ENCODE results near the gene TMEM123. TPM values are rescaled to one million over a fixed set of nuclear protein-coding genes. Genes with fewer than 3 reads are reported as not detected.

The TMEM123 gene
- total and polyA plus RNA-seq, 10 of the 15 experiments (the other 5 are each of a cell fraction or from before 2014, with no cell fraction given) = 35.1 to 667 (median 123) TPM

DNA sequence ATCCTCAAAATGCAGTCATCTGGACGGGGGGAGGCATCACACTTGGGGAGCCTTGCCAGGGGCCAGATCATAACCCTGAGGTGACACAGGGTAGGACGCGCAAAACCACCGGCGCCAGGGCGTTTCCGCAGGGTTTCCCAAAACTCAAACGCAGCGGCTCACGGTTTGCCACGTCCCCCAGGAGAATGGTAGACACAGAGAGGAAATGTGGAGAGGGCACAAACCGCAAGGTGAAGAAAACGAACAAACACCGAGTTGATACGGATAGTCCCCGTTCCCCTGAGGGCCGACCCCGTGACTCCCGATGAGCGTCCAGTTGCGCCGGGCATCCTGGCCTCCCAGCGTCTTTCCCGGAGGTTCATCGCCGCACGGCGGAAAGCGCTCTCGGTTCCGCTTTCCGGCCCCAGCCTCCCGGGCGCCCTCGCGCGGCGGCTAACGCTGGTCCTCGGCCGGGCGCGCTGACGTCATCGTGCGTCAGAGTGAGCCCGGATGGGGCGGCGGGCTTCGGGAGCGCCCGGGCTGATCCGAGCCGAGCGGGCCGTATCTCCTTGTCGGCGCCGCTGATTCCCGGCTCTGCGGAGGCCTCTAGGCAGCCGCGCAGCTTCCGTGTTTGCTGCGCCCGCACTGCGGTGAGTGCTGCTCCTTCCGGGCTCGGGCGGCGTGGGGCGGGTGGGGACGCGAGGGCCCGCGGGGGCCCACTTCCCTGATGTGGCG is 105.7 kb downstream of the TMEM123 start, which contains the start of gene BIRC2 (continued):
- TF ChIP-seq E4F1 (IDR thresholded peaks at IDR 0.05; ENCODE audit: borderline replicate concordance, partially characterized antibody) = peak; percentile 92
- no peak for TF ChIP-seq BRCA1 (IDR thresholded peaks at IDR 0.05; ENCODE audit: low read depth, low read length)
- peak; percentile 84; the same call in 1 of the 2 replicates for TF ChIP-seq ASH2L (IDR thresholded peaks at IDR 0.05; ENCODE audit: borderline replicate concordance, low read depth)
- peak; percentile 40; the same call in 1 of the 2 replicates for TF ChIP-seq TAF1 (IDR thresholded peaks at IDR 0.05; ENCODE audit: borderline replicate concordance, low read depth, low read length)
- peak; percentile 97 for TF ChIP-seq LARP7 (IDR thresholded peaks at IDR 0.05)
- TF ChIP-seq, protein P1, sequence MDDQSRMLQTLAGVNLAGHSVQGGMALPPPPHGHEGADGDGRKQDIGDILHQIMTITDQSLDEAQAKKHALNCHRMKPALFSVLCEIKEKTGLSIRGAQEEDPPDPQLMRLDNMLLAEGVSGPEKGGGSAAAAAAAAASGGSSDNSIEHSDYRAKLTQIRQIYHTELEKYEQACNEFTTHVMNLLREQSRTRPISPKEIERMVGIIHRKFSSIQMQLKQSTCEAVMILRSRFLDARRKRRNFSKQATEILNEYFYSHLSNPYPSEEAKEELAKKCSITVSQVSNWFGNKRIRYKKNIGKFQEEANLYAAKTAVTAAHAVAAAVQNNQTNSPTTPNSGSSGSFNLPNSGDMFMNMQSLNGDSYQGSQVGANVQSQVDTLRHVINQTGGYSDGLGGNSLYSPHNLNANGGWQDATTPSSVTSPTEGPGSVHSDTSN (IDR thresholded peaks at IDR 0.05; ENCODE audit: insufficient replicate concordance, low read depth, low read length) = no peak
- peak; percentile 87 for TF ChIP-seq ZNF207 (IDR thresholded peaks at IDR 0.05; ENCODE audit: borderline replicate concordance)
- TF ChIP-seq EP300 (IDR thresholded peaks at IDR 0.05; ENCODE audit: borderline replicate concordance in 1 of 2, control insufficient read depth in 1 of 2, low read depth in 2 of 2, low read length in 2 of 2) = peak; percentile 65 to 78; a peak in 3 of 4 replicates
- TF ChIP-seq, protein P2, sequence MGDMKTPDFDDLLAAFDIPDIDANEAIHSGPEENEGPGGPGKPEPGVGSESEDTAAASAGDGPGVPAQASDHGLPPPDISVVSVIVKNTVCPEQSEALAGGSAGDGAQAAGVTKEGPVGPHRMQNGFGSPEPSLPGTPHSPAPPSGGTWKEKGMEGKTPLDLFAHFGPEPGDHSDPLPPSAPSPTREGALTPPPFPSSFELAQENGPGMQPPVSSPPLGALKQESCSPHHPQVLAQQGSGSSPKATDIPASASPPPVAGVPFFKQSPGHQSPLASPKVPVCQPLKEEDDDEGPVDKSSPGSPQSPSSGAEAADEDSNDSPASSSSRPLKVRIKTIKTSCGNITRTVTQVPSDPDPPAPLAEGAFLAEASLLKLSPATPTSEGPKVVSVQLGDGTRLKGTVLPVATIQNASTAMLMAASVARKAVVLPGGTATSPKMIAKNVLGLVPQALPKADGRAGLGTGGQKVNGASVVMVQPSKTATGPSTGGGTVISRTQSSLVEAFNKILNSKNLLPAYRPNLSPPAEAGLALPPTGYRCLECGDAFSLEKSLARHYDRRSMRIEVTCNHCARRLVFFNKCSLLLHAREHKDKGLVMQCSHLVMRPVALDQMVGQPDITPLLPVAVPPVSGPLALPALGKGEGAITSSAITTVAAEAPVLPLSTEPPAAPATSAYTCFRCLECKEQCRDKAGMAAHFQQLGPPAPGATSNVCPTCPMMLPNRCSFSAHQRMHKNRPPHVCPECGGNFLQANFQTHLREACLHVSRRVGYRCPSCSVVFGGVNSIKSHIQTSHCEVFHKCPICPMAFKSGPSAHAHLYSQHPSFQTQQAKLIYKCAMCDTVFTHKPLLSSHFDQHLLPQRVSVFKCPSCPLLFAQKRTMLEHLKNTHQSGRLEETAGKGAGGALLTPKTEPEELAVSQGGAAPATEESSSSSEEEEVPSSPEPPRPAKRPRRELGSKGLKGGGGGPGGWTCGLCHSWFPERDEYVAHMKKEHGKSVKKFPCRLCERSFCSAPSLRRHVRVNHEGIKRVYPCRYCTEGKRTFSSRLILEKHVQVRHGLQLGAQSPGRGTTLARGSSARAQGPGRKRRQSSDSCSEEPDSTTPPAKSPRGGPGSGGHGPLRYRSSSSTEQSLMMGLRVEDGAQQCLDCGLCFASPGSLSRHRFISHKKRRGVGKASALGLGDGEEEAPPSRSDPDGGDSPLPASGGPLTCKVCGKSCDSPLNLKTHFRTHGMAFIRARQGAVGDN (IDR thresholded peaks at IDR 0.05) = peak; percentile 90
- TF ChIP-seq NFIC (IDR thresholded peaks at IDR 0.05; ENCODE audit: low read depth, low read length) = 0 out of 2 replicates have a peak, but pooled peaks have one; percentile 45
- peak; percentile 100 for TF ChIP-seq IKZF1 (conservative IDR thresholded peaks at IDR 0.05)
- no peak for TF ChIP-seq FOXK2 (IDR thresholded peaks at IDR 0.05)
- peak; percentile 97 for TF ChIP-seq ATF7 (IDR thresholded peaks at IDR 0.05; ENCODE audit: low read depth)
- TF ChIP-seq, protein P3, sequence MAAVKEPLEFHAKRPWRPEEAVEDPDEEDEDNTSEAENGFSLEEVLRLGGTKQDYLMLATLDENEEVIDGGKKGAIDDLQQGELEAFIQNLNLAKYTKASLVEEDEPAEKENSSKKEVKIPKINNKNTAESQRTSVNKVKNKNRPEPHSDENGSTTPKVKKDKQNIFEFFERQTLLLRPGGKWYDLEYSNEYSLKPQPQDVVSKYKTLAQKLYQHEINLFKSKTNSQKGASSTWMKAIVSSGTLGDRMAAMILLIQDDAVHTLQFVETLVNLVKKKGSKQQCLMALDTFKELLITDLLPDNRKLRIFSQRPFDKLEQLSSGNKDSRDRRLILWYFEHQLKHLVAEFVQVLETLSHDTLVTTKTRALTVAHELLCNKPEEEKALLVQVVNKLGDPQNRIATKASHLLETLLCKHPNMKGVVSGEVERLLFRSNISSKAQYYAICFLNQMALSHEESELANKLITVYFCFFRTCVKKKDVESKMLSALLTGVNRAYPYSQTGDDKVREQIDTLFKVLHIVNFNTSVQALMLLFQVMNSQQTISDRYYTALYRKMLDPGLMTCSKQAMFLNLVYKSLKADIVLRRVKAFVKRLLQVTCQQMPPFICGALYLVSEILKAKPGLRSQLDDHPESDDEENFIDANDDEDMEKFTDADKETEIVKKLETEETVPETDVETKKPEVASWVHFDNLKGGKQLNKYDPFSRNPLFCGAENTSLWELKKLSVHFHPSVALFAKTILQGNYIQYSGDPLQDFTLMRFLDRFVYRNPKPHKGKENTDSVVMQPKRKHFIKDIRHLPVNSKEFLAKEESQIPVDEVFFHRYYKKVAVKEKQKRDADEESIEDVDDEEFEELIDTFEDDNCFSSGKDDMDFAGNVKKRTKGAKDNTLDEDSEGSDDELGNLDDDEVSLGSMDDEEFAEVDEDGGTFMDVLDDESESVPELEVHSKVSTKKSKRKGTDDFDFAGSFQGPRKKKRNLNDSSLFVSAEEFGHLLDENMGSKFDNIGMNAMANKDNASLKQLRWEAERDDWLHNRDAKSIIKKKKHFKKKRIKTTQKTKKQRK (IDR thresholded peaks at IDR 0.05; ENCODE audit: low read depth, low read length) = no peak
- peak; percentile 8; the same call in 1 of the 2 replicates for TF ChIP-seq MEF2A (IDR thresholded peaks at IDR 0.05; ENCODE audit: insufficient read depth, low read depth, low read length)
- TF ChIP-seq POLR2AphosphoS5 (IDR thresholded peaks at IDR 0.05; ENCODE audit: low read length) = peak; percentile 71; the same call in 1 of the 2 replicates
- peak; percentile 42 for TF ChIP-seq SMC3 (IDR thresholded peaks at IDR 0.05; ENCODE audit: borderline replicate concordance, low read length)
- peak; percentile 84 for TF ChIP-seq RUNX3 (IDR thresholded peaks at IDR 0.05; ENCODE audit: low read length)

Data from GM12878 (cell line).